AG04449 (cell line): Measurements from ENCODE around the gene USP3.
A peak's percentile ranks its signal among the peaks of the same experiment; 100 is the strongest.

Source experiments
- CTCF ChIA-PET: fragments of 350-600 bp; formaldehyde crosslinking; extraction: SDS; loops from one replicate; lab custom pipeline; 2021; ENCODE audit warnings: antibody characterized with exemption; lab: Yijun Ruan, JAX
- POLR2A ChIA-PET: fragments of 400-600, 350-600 bp; formaldehyde crosslinking; extraction: SDS; loops from one replicate; lab custom pipeline; 2020; ENCODE audit warnings: antibody characterized with exemption, inconsistent platforms; lab: Yijun Ruan, JAX
- DNase-seq: peaks from one replicate; pipeline ENCODE4 v3.0.0-alpha.2; 2010; ENCODE audit warnings: low read depth, low spot score
- H3K4me3 ChIP-seq: 2 replicates; pipeline ENCODE4 v1.5.1; 2011; ENCODE audit warnings: low read depth, mild to moderate bottlenecking, control low read depth, low read length
- CTCF ChIP-seq: IDR thresholded peaks from one replicate; pipeline ENCODE4 v1.5.1; 2011; ENCODE audit warnings: mild to moderate bottlenecking, moderate library complexity, low read length, control low read depth, inconsistent platforms; ENCODE audit not compliant: insufficient read depth; ENCODE audit errors: missing control alignments

The USP3 gene

GRCh38 chr15:63628123-63628822 lies 123.9 kb downstream of the USP3 start:
- CTCF ChIA-PET, result interaction anchor here (1.0 to 8.7 kb wide), 3 partner anchors 11 to 29 kb away, joined by 3 to 60 read pairs (median 7); no protein-coding TSS in a partner anchor
- TF ChIP-seq CTCF, result no peak

GRCh38 chr15:63630036-63630751 lies 125.8 kb downstream of the USP3 start:
- DNase-seq, result no peak
- no peak overlapping the region for H3K4me3 ChIP-seq
- TF ChIP-seq CTCF, result no peak
- CTCF ChIA-PET, result interaction anchor here (0.8 to 8.7 kb wide), 5 partner anchors 11 to 523 kb away, joined by 3 to 60 read pairs (median 4); partner anchors contain the start of gene DAPK2
- POLR2A ChIA-PET, result no interaction called here

More at GRCh38 chr15:63628123-63628822, 123.9 kb downstream of the USP3 start:
- DNase-seq, result no peak
- POLR2A ChIA-PET, result no interaction called here
- no peak overlapping the region for H3K4me3 ChIP-seq

- ChIA-PET CTCF (interaction anchor here (1.3 to 8.7 kb wide), 3 partner anchors 10 to 434 kb away, joined by 3 to 60 read pairs (median 10); no protein-coding TSS in a partner anchor), POLR2A (no interaction called here)
- no peak overlapping the region for H3K4me3 ChIP-seq
- DNase-seq, result no peak
- no peak for TF ChIP-seq CTCF
These were observed 128.9 kb downstream of the USP3 start for GRCh38 chr15:63633312-63633711.

GRCh38 chr15:63634154-63634553 lies 129.8 kb downstream of the USP3 start:
- ChIA-PET POLR2A (no interaction called here), CTCF (interaction anchor here (3.0 to 8.7 kb wide), 2 partner anchors 24 to 434 kb away, joined by 10 to 60 read pairs; no protein-coding TSS in a partner anchor)
- peak; percentile 19 for DNase-seq
- TF ChIP-seq CTCF, result no peak
- no peak overlapping the region for H3K4me3 ChIP-seq

- no peak overlapping the region for H3K4me3 ChIP-seq
- CTCF ChIA-PET, result interaction anchor here (3.0 kb wide), 1 partner anchor 431 kb away, joined by 10 read pairs; no protein-coding TSS in a partner anchor
- TF ChIP-seq CTCF, result no peak
- POLR2A ChIA-PET, result interaction anchor here (0.6 kb wide), 1 partner anchor 135 kb away, joined by 3 read pairs; no protein-coding TSS in a partner anchor
- no peak for DNase-seq
These were observed 132.2 kb downstream of the USP3 start for GRCh38 chr15:63636518-63637061.
